ENCODE results near the gene TBL1X.

The TBL1X gene

DNA sequence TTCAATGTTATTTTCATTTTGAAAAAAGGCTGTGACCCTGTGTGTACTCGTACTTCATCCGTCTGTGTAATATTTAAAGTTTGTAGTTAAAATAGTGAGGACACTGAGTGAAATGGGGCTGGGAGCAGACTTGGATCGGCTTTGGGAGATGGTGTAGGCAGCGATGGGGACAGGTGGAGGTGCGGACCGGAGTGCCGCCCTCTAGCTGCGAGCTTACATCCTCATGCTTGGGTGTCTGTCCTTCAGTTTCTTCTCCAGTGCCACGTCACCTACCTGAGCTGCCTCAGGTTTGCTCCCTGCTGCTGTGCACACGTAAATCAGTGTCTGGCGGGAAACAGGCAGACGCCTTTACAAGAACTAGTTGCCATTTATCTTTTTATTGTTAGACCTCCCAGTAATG lies 154.7 kb downstream of the TBL1X start:
- DNase-seq (ENCODE audit: low spot score), result no peak
- in situ Hi-C loops (cut with MboI; ENCODE audit: low sequenced_read_pairs, unreplicated experiment), result no loop called here
- TF ChIP-seq, protein P1, sequence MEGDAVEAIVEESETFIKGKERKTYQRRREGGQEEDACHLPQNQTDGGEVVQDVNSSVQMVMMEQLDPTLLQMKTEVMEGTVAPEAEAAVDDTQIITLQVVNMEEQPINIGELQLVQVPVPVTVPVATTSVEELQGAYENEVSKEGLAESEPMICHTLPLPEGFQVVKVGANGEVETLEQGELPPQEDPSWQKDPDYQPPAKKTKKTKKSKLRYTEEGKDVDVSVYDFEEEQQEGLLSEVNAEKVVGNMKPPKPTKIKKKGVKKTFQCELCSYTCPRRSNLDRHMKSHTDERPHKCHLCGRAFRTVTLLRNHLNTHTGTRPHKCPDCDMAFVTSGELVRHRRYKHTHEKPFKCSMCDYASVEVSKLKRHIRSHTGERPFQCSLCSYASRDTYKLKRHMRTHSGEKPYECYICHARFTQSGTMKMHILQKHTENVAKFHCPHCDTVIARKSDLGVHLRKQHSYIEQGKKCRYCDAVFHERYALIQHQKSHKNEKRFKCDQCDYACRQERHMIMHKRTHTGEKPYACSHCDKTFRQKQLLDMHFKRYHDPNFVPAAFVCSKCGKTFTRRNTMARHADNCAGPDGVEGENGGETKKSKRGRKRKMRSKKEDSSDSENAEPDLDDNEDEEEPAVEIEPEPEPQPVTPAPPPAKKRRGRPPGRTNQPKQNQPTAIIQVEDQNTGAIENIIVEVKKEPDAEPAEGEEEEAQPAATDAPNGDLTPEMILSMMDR (IDR thresholded peaks at IDR 0.05; ENCODE audit: borderline replicate concordance, control extremely low read depth, extremely low read depth, insufficient read depth, missing control alignments), result no peak

DNA sequence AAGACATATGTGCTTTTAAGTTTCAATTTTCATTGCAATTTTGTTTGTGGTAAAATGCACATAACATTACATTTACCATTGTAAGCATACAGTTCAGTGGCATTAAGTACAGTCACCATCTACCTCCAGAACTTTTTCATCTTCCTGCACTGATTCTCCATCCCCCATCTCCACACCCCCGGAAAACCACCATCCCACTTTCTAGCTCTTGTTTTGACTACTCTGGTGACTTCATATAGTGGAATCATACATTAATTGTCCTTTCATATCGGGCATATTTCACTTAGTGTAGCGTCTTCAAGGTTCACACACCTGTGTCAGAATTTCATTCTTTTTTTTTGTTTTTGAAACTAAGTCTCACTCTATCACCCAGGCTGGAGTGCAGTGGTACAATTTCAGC lies 157.3 kb downstream of the TBL1X start:
- no peak for DNase-seq (ENCODE audit: low spot score)
- TF ChIP-seq, protein P1 (IDR thresholded peaks at IDR 0.05; ENCODE audit: borderline replicate concordance, control extremely low read depth, extremely low read depth, insufficient read depth, missing control alignments), result no peak
- in situ Hi-C loops (cut with MboI; ENCODE audit: low sequenced_read_pairs, unreplicated experiment), result no loop called here

DNA sequence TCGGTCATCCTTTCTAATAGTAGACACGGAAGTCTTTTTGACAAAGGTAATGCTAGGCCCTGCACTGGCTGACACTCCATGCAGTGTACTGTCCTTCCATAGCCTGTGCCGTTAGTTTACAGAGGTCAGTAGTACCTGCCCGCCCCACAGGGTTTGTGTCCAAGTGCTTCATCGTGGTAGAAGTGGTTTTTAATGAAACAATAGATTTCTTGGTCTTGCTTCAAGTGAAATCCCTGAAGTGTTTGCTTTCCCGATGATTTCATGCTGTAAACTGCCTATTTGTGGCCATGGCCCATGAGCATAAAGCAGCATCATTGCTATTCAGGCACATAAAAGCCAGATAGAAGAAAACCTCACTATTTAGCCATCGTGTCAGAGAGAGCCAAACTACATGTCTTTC lies 161.5 kb downstream of the TBL1X start:
- DNase-seq (ENCODE audit: low spot score), result no peak
- in situ Hi-C loops (cut with MboI; ENCODE audit: low sequenced_read_pairs, unreplicated experiment), result no loop called here
- TF ChIP-seq, protein P1 (IDR thresholded peaks at IDR 0.05; ENCODE audit: borderline replicate concordance, control extremely low read depth, extremely low read depth, insufficient read depth, missing control alignments), result no peak

DNA sequence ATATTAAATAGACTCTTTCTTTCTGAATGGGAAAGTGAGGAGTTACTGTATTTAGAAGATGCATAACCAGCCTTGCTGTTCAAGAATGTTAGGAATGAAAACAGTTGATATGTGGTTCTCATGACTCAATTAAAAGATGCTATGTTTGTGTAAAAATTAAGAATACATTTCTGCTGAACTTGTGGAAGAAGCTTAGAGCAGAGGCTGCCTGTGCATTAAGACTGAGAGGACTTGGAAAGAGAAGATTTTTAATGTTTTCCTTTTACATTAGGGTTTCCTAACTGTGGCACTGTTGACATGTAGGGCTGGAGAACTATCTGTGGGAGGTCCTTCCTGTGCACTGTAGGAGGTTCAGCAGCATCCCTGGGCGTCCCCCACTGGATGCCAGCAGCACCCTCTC lies 163.1 kb downstream of the TBL1X start:
- TF ChIP-seq, protein P1 (IDR thresholded peaks at IDR 0.05; ENCODE audit: borderline replicate concordance, control extremely low read depth, extremely low read depth, insufficient read depth, missing control alignments), result no peak
- in situ Hi-C loops (cut with MboI; ENCODE audit: low sequenced_read_pairs, unreplicated experiment), result no loop called here
- DNase-seq (ENCODE audit: low spot score), result no peak

DNA sequence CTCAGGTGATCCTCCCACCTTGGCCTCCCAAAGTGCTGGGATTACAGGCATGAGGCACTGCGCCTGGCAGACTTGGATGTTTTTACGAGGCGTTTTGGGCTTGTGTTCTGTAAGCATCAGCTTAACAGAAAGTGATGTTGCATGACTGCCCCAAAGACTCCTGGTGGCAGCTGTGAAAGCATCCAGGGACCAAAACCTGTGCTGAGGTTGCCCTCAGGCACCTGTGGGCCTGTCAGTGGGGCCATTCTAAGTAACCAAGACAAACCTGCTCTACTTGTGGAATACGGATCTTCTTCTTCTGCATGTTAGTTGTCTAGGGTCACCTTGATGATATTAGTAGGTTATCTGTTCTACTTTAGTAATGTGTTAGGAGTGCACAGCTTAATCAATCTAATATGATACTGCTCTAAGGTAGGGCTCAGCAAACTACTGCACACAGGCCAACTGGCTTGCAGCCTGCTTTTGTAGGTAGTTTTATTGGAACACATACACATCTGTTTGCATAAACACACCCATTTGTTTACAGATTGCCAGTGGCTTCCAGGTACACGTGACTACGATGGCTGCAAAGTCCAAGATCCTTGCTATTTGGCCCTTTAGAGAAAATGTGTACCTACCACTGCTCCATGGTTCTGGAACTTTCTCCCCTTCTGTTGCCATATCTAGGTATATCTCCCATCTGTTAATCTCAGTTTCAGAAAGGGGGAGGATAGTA lies 164.1 kb downstream of the TBL1X start:
- DNase-seq (ENCODE audit: low spot score), result no peak
- in situ Hi-C loops (cut with MboI; ENCODE audit: low sequenced_read_pairs, unreplicated experiment), result no loop called here
- TF ChIP-seq, protein P1 (IDR thresholded peaks at IDR 0.05; ENCODE audit: borderline replicate concordance, control extremely low read depth, extremely low read depth, insufficient read depth, missing control alignments), result no peak

DNA sequence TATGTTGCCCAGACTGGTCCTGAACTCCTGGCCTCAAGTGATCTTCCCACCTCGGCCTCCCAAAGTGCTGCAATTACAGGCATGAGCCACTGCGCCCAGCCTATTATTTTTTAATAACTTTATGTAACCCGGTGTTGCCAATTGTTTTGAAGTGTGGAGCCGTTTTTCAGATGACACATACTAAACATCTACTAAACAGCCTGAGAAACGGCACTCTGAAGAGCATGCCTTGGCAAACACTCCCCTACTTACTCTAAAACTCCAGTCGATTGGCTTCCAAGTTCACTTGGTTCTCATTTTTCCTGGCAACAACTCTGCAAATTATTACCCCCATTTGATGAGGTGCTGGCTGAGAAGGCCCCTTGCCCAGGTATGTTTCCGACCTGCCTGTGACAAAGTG lies 169.7 kb downstream of the TBL1X start:
- no peak for DNase-seq (ENCODE audit: low spot score)
- in situ Hi-C loops (cut with MboI; ENCODE audit: low sequenced_read_pairs, unreplicated experiment), result no loop called here
- TF ChIP-seq, protein P1 (IDR thresholded peaks at IDR 0.05; ENCODE audit: borderline replicate concordance, control extremely low read depth, extremely low read depth, insufficient read depth, missing control alignments), result no peak
